Astrocyte (in vitro differentiated cells and primary cell): ENCODE data around the gene SHOX. TPM values are rescaled to one million over a fixed set of nuclear protein-coding genes. Genes with fewer than 3 reads are reported as not detected.

Experiments
- DNase-seq: peaks from one replicate; pipeline ENCODE4 v3.0.0-alpha.2; 2010; ENCODE audit warnings: low read depth
- FAIRE-seq: peaks from 2 replicates; lab custom pipeline; 2011; peaks lifted over from hg19 to GRCh38; lab: Jason Lieb, UNC
- H2AFZ ChIP-seq: 2 replicates; pipeline ENCODE4 v1.6.0; 2012; ENCODE audit warnings: low read depth, low read length, inconsistent platforms
- H3K27ac ChIP-seq: 2 replicates; pipeline ENCODE4 v1.5.1; 2011; ENCODE audit warnings: low read depth, low read length, inconsistent platforms
- H3K27me3 ChIP-seq: 2 replicates; pipeline ENCODE4 v1.6.0; 2011; ENCODE audit warnings: low read length, inconsistent platforms; ENCODE audit not compliant: insufficient read depth
- H3K36me3 ChIP-seq: 2 replicates; pipeline ENCODE4 v1.5.1; 2011; ENCODE audit warnings: low read length, inconsistent platforms; ENCODE audit not compliant: insufficient read depth
- H3K4me1 ChIP-seq: 2 replicates; pipeline ENCODE4 v1.5.1; 2011; ENCODE audit warnings: low read length, inconsistent platforms; ENCODE audit not compliant: insufficient read depth
- H3K4me2 ChIP-seq: 2 replicates; pipeline ENCODE4 v1.6.0; 2012; ENCODE audit warnings: low read length, inconsistent platforms
- H3K4me3 ChIP-seq: 2 replicates; pipeline ENCODE4 v1.5.1; 2011; ENCODE audit warnings: low read depth, mild to moderate bottlenecking, low read length, inconsistent platforms; ENCODE audit not compliant: insufficient read depth
- H3K79me2 ChIP-seq: 2 replicates; pipeline ENCODE4 v1.6.0; 2012; ENCODE audit warnings: mild to moderate bottlenecking, low read length, inconsistent platforms; ENCODE audit not compliant: insufficient read depth
- H3K9ac ChIP-seq: 2 replicates; pipeline ENCODE4 v1.6.0; 2012; ENCODE audit warnings: mild to moderate bottlenecking, low read length, inconsistent platforms
- H3K9me3 ChIP-seq: 2 replicates; pipeline ENCODE4 v1.5.1; 2012; ENCODE audit warnings: low read depth, mild to moderate bottlenecking, low read length, inconsistent platforms; ENCODE audit not compliant: insufficient read depth
- H4K20me1 ChIP-seq: 2 replicates; pipeline ENCODE4 v1.6.0; 2012; ENCODE audit warnings: low read length, inconsistent platforms; ENCODE audit not compliant: insufficient read depth
- H3K27ac Mint-ChIP-seq: one replicate; pipeline ENCODE4 v1.8.0; 2021; ENCODE audit warnings: mild to moderate bottlenecking, mixed read lengths; ENCODE audit not compliant: unreplicated experiment
- H3K27me3 Mint-ChIP-seq: one replicate; pipeline ENCODE4 v1.8.0; 2021; ENCODE audit warnings: low read depth, mixed read lengths; ENCODE audit not compliant: unreplicated experiment
- H3K36me3 Mint-ChIP-seq: one replicate; pipeline ENCODE4 v1.8.0; 2021; ENCODE audit warnings: low read depth, mixed read lengths; ENCODE audit not compliant: unreplicated experiment
- H3K4me1 Mint-ChIP-seq: one replicate; pipeline ENCODE4 v1.8.0; 2021; ENCODE audit warnings: low read depth, mixed read lengths; ENCODE audit not compliant: unreplicated experiment
- H3K4me3 Mint-ChIP-seq: one replicate; pipeline ENCODE4 v1.8.0; 2021; ENCODE audit warnings: mild to moderate bottlenecking, moderate library complexity, mixed read lengths; ENCODE audit not compliant: unreplicated experiment
- H3K9me3 Mint-ChIP-seq: one replicate; pipeline ENCODE4 v1.8.0; 2021; ENCODE audit warnings: mild to moderate bottlenecking, mixed read lengths; ENCODE audit not compliant: unreplicated experiment
- EZH2 ChIP-seq: IDR thresholded peaks from 2 replicates; pipeline ENCODE4 v1.6.1; 2012; ENCODE audit warnings: mild to moderate bottlenecking, low read length, inconsistent platforms; ENCODE audit not compliant: insufficient read depth
- total RNA-seq: library from RNA; stranded (reverse); gene quantifications from 2 replicates; pipeline ENCODE4 v1.2.1, GENCODE V29; 2021
- TF ChIP-seq, protein P1 (sequence below): IDR thresholded peaks from 2 replicates; pipeline ENCODE4 v1.5.1; 2011; ENCODE audit warnings: low read depth, mild to moderate bottlenecking, inconsistent platforms, low read length, moderate library complexity; ENCODE audit not compliant: insufficient read depth

The SHOX gene
- total RNA-seq, 1 donor from 2014 or later: not detected

DNA sequence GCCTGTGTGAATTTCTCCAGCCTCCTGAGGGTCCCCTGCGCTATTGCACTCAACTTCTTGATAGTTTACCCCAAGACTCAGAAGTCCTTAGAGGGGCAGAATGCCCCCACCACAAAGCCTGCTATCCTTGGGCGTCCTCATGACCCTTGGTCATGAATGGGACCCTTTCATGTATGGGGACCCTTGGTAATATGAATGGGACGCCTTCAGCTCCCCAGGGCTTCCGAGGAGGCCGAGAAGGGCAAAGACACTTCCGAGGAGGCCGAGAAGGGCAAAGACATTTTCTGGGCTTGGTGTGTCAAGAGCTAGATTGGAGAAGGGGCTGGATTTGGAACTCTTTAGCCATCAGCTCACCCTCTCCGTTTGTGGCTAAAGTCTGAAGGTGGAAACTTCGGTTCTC lies 8.6 kb downstream of the SHOX start:
- no peaks in the 10 kb centered on the region for H3K9me3 ChIP-seq
- no peak overlapping the region for H3K4me3 ChIP-seq
- Mint-ChIP-seq H3K9me3 (peaks cover 4% of the 10 kb centered on the region), H3K4me1 (no peaks in the 10 kb centered on the region), H3K27ac (no peak overlapping the region), H3K36me3 (no peaks in the 10 kb centered on the region), H3K4me3 (no peak overlapping the region), H3K27me3 (peaks cover 10% of the 10 kb centered on the region)
- no peaks in the 10 kb centered on the region for H3K4me1 ChIP-seq
- no peak for FAIRE-seq
- no peak overlapping the region for H3K9ac ChIP-seq
- no peak overlapping the region for H3K4me2 ChIP-seq
- TF ChIP-seq, protein P1, sequence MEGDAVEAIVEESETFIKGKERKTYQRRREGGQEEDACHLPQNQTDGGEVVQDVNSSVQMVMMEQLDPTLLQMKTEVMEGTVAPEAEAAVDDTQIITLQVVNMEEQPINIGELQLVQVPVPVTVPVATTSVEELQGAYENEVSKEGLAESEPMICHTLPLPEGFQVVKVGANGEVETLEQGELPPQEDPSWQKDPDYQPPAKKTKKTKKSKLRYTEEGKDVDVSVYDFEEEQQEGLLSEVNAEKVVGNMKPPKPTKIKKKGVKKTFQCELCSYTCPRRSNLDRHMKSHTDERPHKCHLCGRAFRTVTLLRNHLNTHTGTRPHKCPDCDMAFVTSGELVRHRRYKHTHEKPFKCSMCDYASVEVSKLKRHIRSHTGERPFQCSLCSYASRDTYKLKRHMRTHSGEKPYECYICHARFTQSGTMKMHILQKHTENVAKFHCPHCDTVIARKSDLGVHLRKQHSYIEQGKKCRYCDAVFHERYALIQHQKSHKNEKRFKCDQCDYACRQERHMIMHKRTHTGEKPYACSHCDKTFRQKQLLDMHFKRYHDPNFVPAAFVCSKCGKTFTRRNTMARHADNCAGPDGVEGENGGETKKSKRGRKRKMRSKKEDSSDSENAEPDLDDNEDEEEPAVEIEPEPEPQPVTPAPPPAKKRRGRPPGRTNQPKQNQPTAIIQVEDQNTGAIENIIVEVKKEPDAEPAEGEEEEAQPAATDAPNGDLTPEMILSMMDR: no peak
- TF ChIP-seq EZH2: no peak
- no peaks in the 10 kb centered on the region for H4K20me1 ChIP-seq
- H3K79me2 ChIP-seq: no peaks in the 10 kb centered on the region
- H3K27me3 ChIP-seq: peaks cover 31% of the 10 kb centered on the region
- DNase-seq: no peak
- H3K36me3 ChIP-seq: no peaks in the 10 kb centered on the region
- H2AFZ ChIP-seq: no peak overlapping the region
- H3K27ac ChIP-seq: no peak overlapping the region

DNA sequence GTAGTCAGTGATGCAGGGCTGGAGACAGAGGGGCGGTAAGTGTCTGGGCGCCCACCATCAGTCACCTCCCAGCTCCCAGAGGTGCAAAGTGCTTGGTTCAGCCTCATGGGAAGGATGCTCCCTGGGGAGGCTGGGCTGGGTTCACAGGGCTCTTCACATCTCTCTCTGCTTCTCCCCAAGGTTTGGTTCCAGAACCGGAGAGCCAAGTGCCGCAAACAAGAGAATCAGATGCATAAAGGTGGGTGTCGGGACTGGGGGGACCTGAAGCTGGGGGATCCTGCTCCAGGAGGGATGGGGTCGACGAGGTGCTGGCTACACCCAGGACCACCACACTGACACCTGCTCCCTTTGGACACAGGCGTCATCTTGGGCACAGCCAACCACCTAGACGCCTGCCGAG lies 10.1 kb downstream of the SHOX start:
- Histone ChIP-seq H3K4me2 (no peak overlapping the region), H2AFZ (no peak overlapping the region), H3K4me3 (no peak overlapping the region), H3K4me1 (no peaks in the 10 kb centered on the region), H3K79me2 (no peaks in the 10 kb centered on the region), H3K36me3 (no peaks in the 10 kb centered on the region), H3K27ac (no peak overlapping the region), H3K9ac (no peak overlapping the region), H4K20me1 (no peaks in the 10 kb centered on the region), H3K9me3 (no peaks in the 10 kb centered on the region), H3K27me3 (peaks cover 34% of the 10 kb centered on the region)
- Mint-ChIP-seq H3K9me3 (peaks cover 8% of the 10 kb centered on the region), H3K36me3 (no peaks in the 10 kb centered on the region), H3K27me3 (peaks cover 14% of the 10 kb centered on the region), H3K4me1 (no peaks in the 10 kb centered on the region), H3K4me3 (no peak overlapping the region), H3K27ac (no peak overlapping the region)
- no peak for DNase-seq
- no peak for FAIRE-seq
- no peak for TF ChIP-seq EZH2

DNA sequence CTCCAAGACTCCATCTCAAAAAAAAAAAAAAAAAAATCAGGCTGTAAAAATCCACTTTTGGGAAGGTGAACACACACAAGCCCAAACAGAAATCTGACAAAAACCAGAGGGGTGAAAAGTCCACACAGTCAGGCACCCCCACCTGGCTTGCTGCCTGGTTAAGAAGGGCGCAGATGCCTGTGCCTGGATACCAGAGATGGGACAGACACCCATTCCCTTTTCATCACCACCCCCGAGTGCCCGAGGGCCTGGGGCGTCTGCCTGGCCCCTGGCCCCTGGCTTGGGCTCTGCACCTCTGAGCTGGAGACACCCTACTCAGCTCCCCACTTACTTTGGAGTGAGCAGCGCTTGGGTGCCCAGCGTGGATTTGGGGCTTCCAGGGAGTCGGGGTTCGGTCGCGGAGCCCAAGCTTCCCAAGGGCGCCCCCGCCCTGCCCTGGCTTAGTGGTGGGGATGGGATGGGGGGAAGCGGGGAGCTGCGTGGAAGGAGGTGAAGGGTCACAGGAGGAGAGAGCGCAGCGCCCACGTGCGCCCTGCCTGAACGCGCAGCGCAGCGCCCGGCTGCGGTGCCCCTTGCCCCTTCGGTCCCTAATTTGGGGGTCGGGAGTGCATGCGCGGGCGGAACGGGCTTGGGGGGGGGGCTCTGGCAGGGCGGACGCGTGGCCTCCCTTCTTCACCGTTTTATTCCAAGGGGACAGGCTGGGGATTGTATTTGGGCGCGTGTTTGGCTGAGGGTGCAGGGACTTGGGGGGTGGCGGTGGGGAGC lies 11.3 kb downstream of the SHOX start:
- Histone ChIP-seq H3K79me2 (no peaks in the 10 kb centered on the region), H3K4me3 (no peak overlapping the region), H3K36me3 (no peaks in the 10 kb centered on the region), H4K20me1 (no peaks in the 10 kb centered on the region), H3K4me1 (no peaks in the 10 kb centered on the region), H3K9me3 (no peaks in the 10 kb centered on the region), H3K27ac (no peak overlapping the region), H3K4me2 (no peak overlapping the region), H3K27me3 (peaks cover 30% of the 10 kb centered on the region), H2AFZ (no peak overlapping the region), H3K9ac (no peak overlapping the region)
- TF ChIP-seq, protein P1: no peak
- TF ChIP-seq EZH2: no peak
- H3K4me3 Mint-ChIP-seq: no peak overlapping the region
- no peak for DNase-seq
- peaks cover 16% of the 10 kb centered on the region for H3K9me3 Mint-ChIP-seq
- no peak overlapping the region for H3K27ac Mint-ChIP-seq
- no peaks in the 10 kb centered on the region for H3K4me1 Mint-ChIP-seq
- no peaks in the 10 kb centered on the region for H3K36me3 Mint-ChIP-seq
- no peak for FAIRE-seq
- peaks cover 13% of the 10 kb centered on the region for H3K27me3 Mint-ChIP-seq
